ENCODE results near the gene NHERF2. TPM values are rescaled to one million over a fixed set of nuclear protein-coding genes. Genes with fewer than 3 reads are reported as not detected.

Gene NHERF2
- total RNA-seq, 2 experiments from 2014 or later = 1.9 to 2.0 TPM

DNA sequence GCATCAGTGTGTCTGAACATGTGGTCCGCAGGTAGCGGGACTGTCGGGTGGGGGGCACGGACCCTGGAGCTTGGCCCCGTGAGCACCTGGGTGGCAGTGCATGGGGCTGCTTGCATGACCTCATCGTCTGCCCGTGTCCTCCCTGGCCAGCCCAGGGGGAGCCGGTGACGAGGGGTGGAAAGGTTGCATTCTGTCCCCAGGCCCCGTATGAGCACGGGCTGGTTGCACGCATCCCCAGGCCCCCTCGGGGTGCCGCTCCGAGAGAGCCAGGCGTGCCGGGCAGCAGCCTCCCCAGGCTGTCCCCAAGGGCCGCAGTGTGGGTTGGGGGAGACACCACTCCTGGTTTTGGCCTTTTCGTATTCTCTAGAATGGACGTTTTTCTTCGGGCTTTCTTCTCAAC, 51.0 kb downstream of the NHERF2 start:
- TF ChIP-seq, protein P1, sequence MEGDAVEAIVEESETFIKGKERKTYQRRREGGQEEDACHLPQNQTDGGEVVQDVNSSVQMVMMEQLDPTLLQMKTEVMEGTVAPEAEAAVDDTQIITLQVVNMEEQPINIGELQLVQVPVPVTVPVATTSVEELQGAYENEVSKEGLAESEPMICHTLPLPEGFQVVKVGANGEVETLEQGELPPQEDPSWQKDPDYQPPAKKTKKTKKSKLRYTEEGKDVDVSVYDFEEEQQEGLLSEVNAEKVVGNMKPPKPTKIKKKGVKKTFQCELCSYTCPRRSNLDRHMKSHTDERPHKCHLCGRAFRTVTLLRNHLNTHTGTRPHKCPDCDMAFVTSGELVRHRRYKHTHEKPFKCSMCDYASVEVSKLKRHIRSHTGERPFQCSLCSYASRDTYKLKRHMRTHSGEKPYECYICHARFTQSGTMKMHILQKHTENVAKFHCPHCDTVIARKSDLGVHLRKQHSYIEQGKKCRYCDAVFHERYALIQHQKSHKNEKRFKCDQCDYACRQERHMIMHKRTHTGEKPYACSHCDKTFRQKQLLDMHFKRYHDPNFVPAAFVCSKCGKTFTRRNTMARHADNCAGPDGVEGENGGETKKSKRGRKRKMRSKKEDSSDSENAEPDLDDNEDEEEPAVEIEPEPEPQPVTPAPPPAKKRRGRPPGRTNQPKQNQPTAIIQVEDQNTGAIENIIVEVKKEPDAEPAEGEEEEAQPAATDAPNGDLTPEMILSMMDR (IDR thresholded peaks at IDR 0.05) = no peak
- Mint-ChIP-seq H3K4me3 (no peak overlapping the region), H3K27me3 (no peaks in the 10 kb centered on the region), H3K4me1 (ENCODE audit: low read depth) (no peaks in the 10 kb centered on the region), H3K9me3 (no peaks in the 10 kb centered on the region), H3K27ac (no peak overlapping the region), H3K36me3 (ENCODE audit: low read depth) (peaks cover 43% of the 10 kb centered on the region)
- no peak overlapping the region for H3K4me3 ChIP-seq (ENCODE audit: low read length)
- H3K27me3 ChIP-seq (ENCODE audit: control insufficient read depth in 1 of 2, insufficient read depth in 2 of 2, low read length in 2 of 2) = no peaks in the 10 kb centered on the region
- DNase-seq = no peak
- H3K4me1 ChIP-seq (ENCODE audit: insufficient read depth, low read length) = no peaks in the 10 kb centered on the region
- H3K9me3 ChIP-seq (ENCODE audit: control insufficient read depth in 1 of 2, insufficient read depth in 1 of 2, low read length in 2 of 2) = no peaks in the 10 kb centered on the region
- H3K36me3 ChIP-seq (ENCODE audit: insufficient read depth, low read length) = peaks cover 69% of the 10 kb centered on the region
- ChIA-PET CTCF (interaction anchor here (1.4 kb wide), 1 partner anchor 63 kb away, joined by 3 read pairs; no protein-coding TSS in a partner anchor), POLR2A (no interaction called here)
- intact Hi-C loops (cut with DNase I, micrococcal nuclease) = no loop called here
- H3K27ac ChIP-seq (ENCODE audit: low read depth in 1 of 2, low read length in 2 of 2) = no peak overlapping the region
- no peak for ATAC-seq (ENCODE audit: poor library complexity)

DNA sequence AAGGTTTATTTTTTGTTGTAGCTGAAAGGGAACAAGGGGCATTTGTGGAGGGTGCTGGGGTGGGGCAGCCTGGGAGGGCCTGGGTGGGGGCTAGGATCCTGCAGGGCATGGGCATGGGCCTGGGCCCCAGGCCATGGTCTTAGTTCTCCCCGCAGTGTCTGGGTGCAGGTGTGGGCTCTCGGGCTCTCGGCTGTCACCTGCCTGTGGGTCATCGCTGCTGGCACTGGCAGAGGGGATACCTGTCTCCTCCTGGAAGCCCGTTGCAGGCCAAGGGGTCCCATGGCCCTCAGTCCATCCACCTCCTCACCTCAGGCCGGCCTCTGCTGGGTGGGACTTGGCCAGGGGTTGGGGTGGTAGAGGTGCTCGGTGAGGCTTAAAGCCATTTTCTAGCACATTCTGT, 51.4 kb downstream of the NHERF2 start:
- Histone ChIP-seq H3K27me3 (ENCODE audit: control insufficient read depth in 1 of 2, insufficient read depth in 2 of 2, low read length in 2 of 2) (no peaks in the 10 kb centered on the region), H3K4me1 (ENCODE audit: insufficient read depth, low read length) (no peaks in the 10 kb centered on the region), H3K9me3 (ENCODE audit: control insufficient read depth in 1 of 2, insufficient read depth in 1 of 2, low read length in 2 of 2) (no peaks in the 10 kb centered on the region), H3K4me3 (ENCODE audit: low read length) (no peak overlapping the region), H3K36me3 (ENCODE audit: insufficient read depth, low read length) (peaks cover 68% of the 10 kb centered on the region), H3K27ac (ENCODE audit: low read depth in 1 of 2, low read length in 2 of 2) (no peak overlapping the region)
- Mint-ChIP-seq H3K4me1 (ENCODE audit: low read depth) (no peaks in the 10 kb centered on the region), H3K27ac (no peak overlapping the region), H3K36me3 (ENCODE audit: low read depth) (peaks cover 43% of the 10 kb centered on the region), H3K9me3 (no peaks in the 10 kb centered on the region), H3K4me3 (no peak overlapping the region), H3K27me3 (no peaks in the 10 kb centered on the region)
- CTCF ChIA-PET = interaction anchor here (1.4 kb wide), 1 partner anchor 62 kb away, joined by 3 read pairs; no protein-coding TSS in a partner anchor
- intact Hi-C loops (cut with DNase I, micrococcal nuclease) = no loop called here
- no peak for DNase-seq
- TF ChIP-seq, protein P1 (IDR thresholded peaks at IDR 0.05) = no peak
- POLR2A ChIA-PET = no interaction called here
- no peak for ATAC-seq (ENCODE audit: poor library complexity)

DNA sequence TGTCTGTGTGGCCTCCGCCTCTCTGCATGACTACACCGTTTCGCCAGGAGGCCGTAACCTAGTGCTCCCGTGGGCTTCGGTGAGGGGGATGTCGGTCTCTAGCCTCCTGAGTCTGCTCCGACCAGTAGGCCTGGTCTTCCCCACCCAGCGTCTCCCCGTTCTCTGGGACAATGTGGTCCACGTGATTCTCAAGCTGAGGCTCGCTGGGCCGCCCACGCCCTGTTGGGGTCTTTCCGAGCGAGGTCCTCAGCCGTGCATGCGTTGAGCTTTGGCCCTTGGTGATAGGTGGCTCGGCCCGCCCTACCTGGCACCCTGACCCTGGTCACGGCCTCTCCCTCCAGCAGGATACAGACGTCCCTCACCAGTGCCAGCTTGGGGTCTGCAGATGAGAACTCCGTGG, 52.0 kb downstream of the NHERF2 start:
- Histone ChIP-seq H3K4me3 (ENCODE audit: low read length) (no peak overlapping the region), H3K9me3 (ENCODE audit: control insufficient read depth in 1 of 2, insufficient read depth in 1 of 2, low read length in 2 of 2) (no peaks in the 10 kb centered on the region), H3K27ac (ENCODE audit: low read depth in 1 of 2, low read length in 2 of 2) (no peak overlapping the region), H3K36me3 (ENCODE audit: insufficient read depth, low read length) (peaks cover 67% of the 10 kb centered on the region), H3K27me3 (ENCODE audit: control insufficient read depth in 1 of 2, insufficient read depth in 2 of 2, low read length in 2 of 2) (no peaks in the 10 kb centered on the region), H3K4me1 (ENCODE audit: insufficient read depth, low read length) (no peaks in the 10 kb centered on the region)
- POLR2A ChIA-PET = no interaction called here
- ATAC-seq (ENCODE audit: poor library complexity) (no peak), DNase-seq (no peak)
- TF ChIP-seq, protein P1 (IDR thresholded peaks at IDR 0.05) = no peak
- H3K27me3 Mint-ChIP-seq = no peaks in the 10 kb centered on the region
- peaks cover 39% of the 10 kb centered on the region for H3K36me3 Mint-ChIP-seq (ENCODE audit: low read depth)
- no peak overlapping the region for H3K4me3 Mint-ChIP-seq
- intact Hi-C loops (cut with DNase I, micrococcal nuclease) = no loop called here
- H3K27ac Mint-ChIP-seq = no peak overlapping the region
- no peaks in the 10 kb centered on the region for H3K9me3 Mint-ChIP-seq
- CTCF ChIA-PET = interaction anchor here (1.4 kb wide), 1 partner anchor 62 kb away, joined by 3 read pairs; no protein-coding TSS in a partner anchor
- H3K4me1 Mint-ChIP-seq (ENCODE audit: low read depth) = no peaks in the 10 kb centered on the region

All from CD4-positive, alpha-beta T cell (primary cell).